HepG2 (cell line): ENCODE data around the gene ALDOA. TPM values are rescaled to one million over a fixed set of nuclear protein-coding genes. Genes with fewer than 3 reads are reported as not detected.

ENCODE experiments used
- ATF7-NPFF ChIP-seq: sonication (generic); formaldehyde crosslinking; IDR thresholded peaks from 2 replicates; pipeline ENCODE4 v1.8.1; 2023; ENCODE audit warnings: mild to moderate bottlenecking, low read depth, missing genetic modification reagents, moderate library complexity
- ATM ChIP-seq: fragments of 450-650 bp; IDR thresholded peaks from 2 replicates; pipeline ENCODE4 v1.7.1; 2017; ENCODE audit warnings: mild to moderate bottlenecking, borderline replicate concordance
- CHD2 ChIP-seq: IDR thresholded peaks from 2 replicates; pipeline ENCODE4 v1.6.1; 2011; ENCODE audit warnings: low read depth, low read length, improper control_type of control experiment
- HMG20B ChIP-seq: conservative IDR thresholded peaks from 2 replicates; pipeline ENCODE4 v1.6.1; 2016; ENCODE audit warnings: missing genetic modification reagents, missing compliant biosample characterization
- HNRNPUL1 ChIP-seq: fragments of 200-400 bp; formaldehyde crosslinking; IDR thresholded peaks from 2 replicates; pipeline ENCODE4 v1.6.1; 2017; ENCODE audit warnings: low read depth, mild to moderate bottlenecking, low read length, moderate library complexity
- MEIS1 ChIP-seq: sonication (generic); formaldehyde crosslinking; IDR thresholded peaks from 2 replicates; pipeline ENCODE4 v1.9.0; 2021; ENCODE audit warnings: mild to moderate bottlenecking, missing genetic modification reagents, moderate library complexity, borderline replicate concordance
- RAD21 ChIP-seq: fragments of 450-650 bp; formaldehyde crosslinking; IDR thresholded peaks from 2 replicates; pipeline ENCODE4 v1.5.0; 2020; ENCODE audit warnings: mild to moderate bottlenecking
- SATB2 ChIP-seq: sonication (generic); formaldehyde crosslinking; IDR thresholded peaks from 2 replicates; pipeline ENCODE4 v1.5.0; 2020; ENCODE audit warnings: missing genetic modification reagents
- SMAD1 ChIP-seq: sonication (generic); formaldehyde crosslinking; IDR thresholded peaks from 2 replicates; pipeline ENCODE4 v1.4.0; 2020; ENCODE audit warnings: missing genetic modification reagents, low read depth, mild to moderate bottlenecking, borderline replicate concordance
- SNAPC2 ChIP-seq: sonication (generic); formaldehyde crosslinking; IDR thresholded peaks from 2 replicates; pipeline ENCODE4 v1.8.1; 2022; ENCODE audit warnings: mild to moderate bottlenecking, missing genetic modification reagents
- SRY ChIP-seq: sonication (generic); formaldehyde crosslinking; IDR thresholded peaks from 2 replicates; pipeline ENCODE4 v1.8.0; 2022; ENCODE audit warnings: mild to moderate bottlenecking, missing genetic modification reagents
- WIZ ChIP-seq: sonication (generic); formaldehyde crosslinking; IDR thresholded peaks from 2 replicates; pipeline ENCODE4 v1.5.1; 2020; ENCODE audit warnings: mild to moderate bottlenecking, missing genetic modification reagents
- ZNF546 ChIP-seq: sonication (generic); formaldehyde crosslinking; conservative IDR thresholded peaks from 2 replicates; pipeline ENCODE4 v1.8.1; 2023; ENCODE audit warnings: mild to moderate bottlenecking, missing genetic modification reagents
- ZNF607 ChIP-seq: sonication (generic); formaldehyde crosslinking; IDR thresholded peaks from 2 replicates; pipeline ENCODE4 v1.5.1; 2020; ENCODE audit warnings: missing genetic modification reagents, mild to moderate bottlenecking, borderline replicate concordance
- polyA plus RNA-seq, 8 experiments: library from polyadenylated mRNA; depleted of rRNA in 3 of 8; stranded (reverse) in 7 of 8; unstranded in 1 of 8; fragments of >200 nt; fragmentation: Illumina TruSeq in 4 of 8; extraction: Trizol in 4 of 8; gene quantifications; 2 replicates each; pipeline versions ENCODE4 v1.2.1 to v1.2.3, GENCODE V29; 2011 to 2016; ENCODE audit warnings: low read depth in 4 of 8, missing spikeins in 1 of 8, mixed read lengths in 1 of 8; ENCODE audit not compliant: insufficient read depth in 1 of 8
- total RNA-seq, 5 experiments: library from RNA; depleted of rRNA; stranded (reverse); fragments of >200 nt; fragmentation: Illumina TruSeq; extraction: Trizol; gene quantifications; 2 replicates each; pipeline ENCODE4 v1.2.3, GENCODE V29; 2016; ENCODE audit warnings: low read depth in 1 of 5
- TF ChIP-seq, protein P1 (sequence below): IDR thresholded peaks from 2 replicates; pipeline ENCODE4 v1.6.1; 2016; ENCODE audit warnings: low read depth, missing genetic modification reagents, missing compliant biosample characterization
- TF ChIP-seq, protein P2 (sequence below): sonication (generic); formaldehyde crosslinking; conservative IDR thresholded peaks from 2 replicates; pipeline ENCODE4 v1.8.0; 2022; ENCODE audit warnings: mild to moderate bottlenecking, moderate library complexity, missing genetic modification reagents
- TF ChIP-seq, protein P3 (sequence below): sonication (generic); formaldehyde crosslinking; IDR thresholded peaks from 2 replicates; pipeline ENCODE4 v1.4.0; 2020; ENCODE audit warnings: missing genetic modification reagents
- TF ChIP-seq, protein P4 (sequence below): sonication (generic); formaldehyde crosslinking; conservative IDR thresholded peaks from 2 replicates; pipeline ENCODE4 v1.8.1; 2023; ENCODE audit warnings: missing genetic modification reagents

ALDOA gene
- total and polyA plus RNA-seq, 2 of the 13 experiments (the other 11 are each of a cell fraction or from before 2014, with no cell fraction given) = 925 to 1,884 TPM

DNA sequence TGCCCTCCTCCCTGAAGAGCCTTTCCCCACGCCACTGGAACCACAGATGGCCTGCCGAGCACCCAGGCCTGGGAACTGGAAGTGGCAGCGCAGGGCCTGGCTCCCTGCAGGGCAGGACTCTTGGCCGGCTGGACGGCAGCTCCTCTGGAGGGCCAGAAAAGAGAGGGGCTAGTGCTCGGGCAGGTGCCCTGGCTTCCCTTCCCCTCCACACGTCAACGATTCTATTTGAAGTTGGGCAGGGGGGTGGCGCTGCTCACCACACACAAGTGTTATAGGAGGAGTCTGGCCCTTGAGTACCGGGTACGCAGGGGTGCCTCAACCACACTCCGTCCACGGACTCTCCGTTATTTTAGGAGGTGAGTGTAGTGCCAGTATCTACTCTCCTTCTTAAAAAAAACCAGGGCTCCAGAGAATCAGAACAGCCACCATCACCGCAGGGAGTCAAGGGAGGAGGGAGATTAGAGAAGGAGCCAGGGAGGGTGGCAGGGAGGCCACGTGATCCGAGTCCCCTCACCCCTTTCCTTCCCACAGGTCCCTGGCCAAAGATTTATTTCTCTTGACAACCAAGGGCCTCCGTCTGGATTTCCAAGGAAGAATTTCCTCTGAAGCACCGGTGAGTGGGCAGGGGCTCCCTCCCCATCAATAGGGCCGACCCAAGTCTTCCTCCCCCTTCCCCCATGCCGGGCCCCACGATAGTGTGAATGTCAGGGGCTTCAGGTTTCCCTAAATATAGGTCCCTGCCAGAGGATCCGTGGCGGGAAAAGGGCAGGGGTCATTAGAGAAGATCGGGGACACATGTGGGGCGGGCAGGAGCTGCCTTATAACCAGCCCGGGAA, 1.4 kb upstream of the ALDOA start (continued):
- TF ChIP-seq ZNF607 (CRISPR knock-in tag) = 0 out of 2 replicates have a peak, but pooled peaks have one; percentile 5
- TF ChIP-seq, protein P1, sequence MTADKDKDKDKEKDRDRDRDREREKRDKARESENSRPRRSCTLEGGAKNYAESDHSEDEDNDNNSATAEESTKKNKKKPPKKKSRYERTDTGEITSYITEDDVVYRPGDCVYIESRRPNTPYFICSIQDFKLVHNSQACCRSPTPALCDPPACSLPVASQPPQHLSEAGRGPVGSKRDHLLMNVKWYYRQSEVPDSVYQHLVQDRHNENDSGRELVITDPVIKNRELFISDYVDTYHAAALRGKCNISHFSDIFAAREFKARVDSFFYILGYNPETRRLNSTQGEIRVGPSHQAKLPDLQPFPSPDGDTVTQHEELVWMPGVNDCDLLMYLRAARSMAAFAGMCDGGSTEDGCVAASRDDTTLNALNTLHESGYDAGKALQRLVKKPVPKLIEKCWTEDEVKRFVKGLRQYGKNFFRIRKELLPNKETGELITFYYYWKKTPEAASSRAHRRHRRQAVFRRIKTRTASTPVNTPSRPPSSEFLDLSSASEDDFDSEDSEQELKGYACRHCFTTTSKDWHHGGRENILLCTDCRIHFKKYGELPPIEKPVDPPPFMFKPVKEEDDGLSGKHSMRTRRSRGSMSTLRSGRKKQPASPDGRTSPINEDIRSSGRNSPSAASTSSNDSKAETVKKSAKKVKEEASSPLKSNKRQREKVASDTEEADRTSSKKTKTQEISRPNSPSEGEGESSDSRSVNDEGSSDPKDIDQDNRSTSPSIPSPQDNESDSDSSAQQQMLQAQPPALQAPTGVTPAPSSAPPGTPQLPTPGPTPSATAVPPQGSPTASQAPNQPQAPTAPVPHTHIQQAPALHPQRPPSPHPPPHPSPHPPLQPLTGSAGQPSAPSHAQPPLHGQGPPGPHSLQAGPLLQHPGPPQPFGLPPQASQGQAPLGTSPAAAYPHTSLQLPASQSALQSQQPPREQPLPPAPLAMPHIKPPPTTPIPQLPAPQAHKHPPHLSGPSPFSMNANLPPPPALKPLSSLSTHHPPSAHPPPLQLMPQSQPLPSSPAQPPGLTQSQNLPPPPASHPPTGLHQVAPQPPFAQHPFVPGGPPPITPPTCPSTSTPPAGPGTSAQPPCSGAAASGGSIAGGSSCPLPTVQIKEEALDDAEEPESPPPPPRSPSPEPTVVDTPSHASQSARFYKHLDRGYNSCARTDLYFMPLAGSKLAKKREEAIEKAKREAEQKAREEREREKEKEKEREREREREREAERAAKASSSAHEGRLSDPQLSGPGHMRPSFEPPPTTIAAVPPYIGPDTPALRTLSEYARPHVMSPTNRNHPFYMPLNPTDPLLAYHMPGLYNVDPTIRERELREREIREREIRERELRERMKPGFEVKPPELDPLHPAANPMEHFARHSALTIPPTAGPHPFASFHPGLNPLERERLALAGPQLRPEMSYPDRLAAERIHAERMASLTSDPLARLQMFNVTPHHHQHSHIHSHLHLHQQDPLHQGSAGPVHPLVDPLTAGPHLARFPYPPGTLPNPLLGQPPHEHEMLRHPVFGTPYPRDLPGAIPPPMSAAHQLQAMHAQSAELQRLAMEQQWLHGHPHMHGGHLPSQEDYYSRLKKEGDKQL (CRISPR knock-in tag) = no peak
- TF ChIP-seq, protein P2, sequence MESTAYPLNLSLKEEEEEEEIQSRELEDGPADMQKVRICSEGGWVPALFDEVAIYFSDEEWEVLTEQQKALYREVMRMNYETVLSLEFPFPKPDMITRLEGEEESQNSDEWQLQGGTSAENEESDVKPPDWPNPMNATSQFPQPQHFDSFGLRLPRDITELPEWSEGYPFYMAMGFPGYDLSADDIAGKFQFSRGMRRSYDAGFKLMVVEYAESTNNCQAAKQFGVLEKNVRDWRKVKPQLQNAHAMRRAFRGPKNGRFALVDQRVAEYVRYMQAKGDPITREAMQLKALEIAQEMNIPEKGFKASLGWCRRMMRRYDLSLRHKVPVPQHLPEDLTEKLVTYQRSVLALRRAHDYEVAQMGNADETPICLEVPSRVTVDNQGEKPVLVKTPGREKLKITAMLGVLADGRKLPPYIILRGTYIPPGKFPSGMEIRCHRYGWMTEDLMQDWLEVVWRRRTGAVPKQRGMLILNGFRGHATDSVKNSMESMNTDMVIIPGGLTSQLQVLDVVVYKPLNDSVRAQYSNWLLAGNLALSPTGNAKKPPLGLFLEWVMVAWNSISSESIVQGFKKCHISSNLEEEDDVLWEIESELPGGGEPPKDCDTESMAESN (CRISPR knock-in tag) = no peak
- no peak for TF ChIP-seq HNRNPUL1
- no peak; the same call in 1 of the 2 replicates for TF ChIP-seq ATF7-NPFF (CRISPR knock-in tag)
- peak; percentile 36; the same call in 1 of the 2 replicates for TF ChIP-seq RAD21
- no peak for TF ChIP-seq WIZ
- no peak for TF ChIP-seq ATM
- TF ChIP-seq SATB2 (CRISPR knock-in tag) = no peak
- TF ChIP-seq SNAPC2 (CRISPR knock-in tag) = peak; percentile 86; the same call in 1 of the 2 replicates
- TF ChIP-seq SRY = no peak
- peak; percentile 86; the same call in 1 of the 2 replicates for TF ChIP-seq MEIS1
- peak; percentile 73; the same call in 1 of the 2 replicates for TF ChIP-seq SMAD1
- no peak for TF ChIP-seq ZNF546 (CRISPR knock-in tag)
- no peak; the same call in 1 of the 2 replicates for TF ChIP-seq HMG20B
- TF ChIP-seq, protein P3, sequence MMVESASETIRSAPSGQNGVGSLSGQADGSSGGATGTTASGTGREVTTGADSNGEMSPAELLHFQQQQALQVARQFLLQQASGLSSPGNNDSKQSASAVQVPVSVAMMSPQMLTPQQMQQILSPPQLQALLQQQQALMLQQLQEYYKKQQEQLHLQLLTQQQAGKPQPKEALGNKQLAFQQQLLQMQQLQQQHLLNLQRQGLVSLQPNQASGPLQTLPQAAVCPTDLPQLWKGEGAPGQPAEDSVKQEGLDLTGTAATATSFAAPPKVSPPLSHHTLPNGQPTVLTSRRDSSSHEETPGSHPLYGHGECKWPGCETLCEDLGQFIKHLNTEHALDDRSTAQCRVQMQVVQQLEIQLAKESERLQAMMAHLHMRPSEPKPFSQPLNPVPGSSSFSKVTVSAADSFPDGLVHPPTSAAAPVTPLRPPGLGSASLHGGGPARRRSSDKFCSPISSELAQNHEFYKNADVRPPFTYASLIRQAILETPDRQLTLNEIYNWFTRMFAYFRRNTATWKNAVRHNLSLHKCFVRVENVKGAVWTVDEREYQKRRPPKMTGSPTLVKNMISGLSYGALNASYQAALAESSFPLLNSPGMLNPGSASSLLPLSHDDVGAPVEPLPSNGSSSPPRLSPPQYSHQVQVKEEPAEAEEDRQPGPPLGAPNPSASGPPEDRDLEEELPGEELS = 0 out of 2 replicates have a peak, but pooled peaks have one; percentile 9
- no peak for TF ChIP-seq CHD2
- TF ChIP-seq, protein P4, sequence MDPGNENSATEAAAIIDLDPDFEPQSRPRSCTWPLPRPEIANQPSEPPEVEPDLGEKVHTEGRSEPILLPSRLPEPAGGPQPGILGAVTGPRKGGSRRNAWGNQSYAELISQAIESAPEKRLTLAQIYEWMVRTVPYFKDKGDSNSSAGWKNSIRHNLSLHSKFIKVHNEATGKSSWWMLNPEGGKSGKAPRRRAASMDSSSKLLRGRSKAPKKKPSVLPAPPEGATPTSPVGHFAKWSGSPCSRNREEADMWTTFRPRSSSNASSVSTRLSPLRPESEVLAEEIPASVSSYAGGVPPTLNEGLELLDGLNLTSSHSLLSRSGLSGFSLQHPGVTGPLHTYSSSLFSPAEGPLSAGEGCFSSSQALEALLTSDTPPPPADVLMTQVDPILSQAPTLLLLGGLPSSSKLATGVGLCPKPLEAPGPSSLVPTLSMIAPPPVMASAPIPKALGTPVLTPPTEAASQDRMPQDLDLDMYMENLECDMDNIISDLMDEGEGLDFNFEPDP (CRISPR knock-in tag) = no peak
